Measurements from ENCODE around the gene SLC25A52. TPM values are rescaled to one million over a fixed set of nuclear protein-coding genes. Genes with fewer than 3 reads are reported as not detected.
A peak's percentile ranks its signal among the peaks of the same experiment; 100 is the strongest.
"Not testable (repeated sequence)": the region's sequence is repeated elsewhere in the genome, so short reads cannot be mapped to it uniquely, and the experiment has no call there.

Gene SLC25A52
- total RNA-seq, 2 donors from 2014 or later: 0.45 TPM; not detected in 1

DNA sequence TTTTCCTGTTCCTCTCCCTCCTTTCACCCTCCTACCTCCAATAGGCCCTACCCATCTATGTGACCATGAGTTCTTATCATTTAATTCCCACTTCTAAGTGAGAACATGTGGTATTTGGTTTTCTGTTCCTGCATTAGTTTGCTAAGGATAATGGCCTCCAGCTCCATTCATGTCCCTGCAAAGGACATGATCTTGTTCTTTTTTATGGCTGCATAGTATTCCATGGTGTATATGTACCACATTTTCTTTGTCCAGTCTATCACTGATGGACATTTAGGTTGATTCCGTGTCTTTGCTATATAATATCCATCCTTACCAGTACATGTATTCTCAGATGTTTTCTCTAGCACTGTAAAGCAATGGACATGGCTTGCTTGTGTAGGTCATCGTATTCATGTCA is 31.5 kb downstream of the SLC25A52 start:
- not testable (repeated sequence) for H3K4me1 Mint-ChIP-seq (ENCODE audit: low read depth in 2 of 2); DNase-seq (ENCODE audit: low spot score); H3K27ac Mint-ChIP-seq; H3K9me3 Mint-ChIP-seq; H3K4me3 Mint-ChIP-seq; ATAC-seq; H3K36me3 Mint-ChIP-seq
- peaks cover 23 to 50% of the 10 kb centered on the region in 2 donors for H3K27me3 Mint-ChIP-seq

DNA sequence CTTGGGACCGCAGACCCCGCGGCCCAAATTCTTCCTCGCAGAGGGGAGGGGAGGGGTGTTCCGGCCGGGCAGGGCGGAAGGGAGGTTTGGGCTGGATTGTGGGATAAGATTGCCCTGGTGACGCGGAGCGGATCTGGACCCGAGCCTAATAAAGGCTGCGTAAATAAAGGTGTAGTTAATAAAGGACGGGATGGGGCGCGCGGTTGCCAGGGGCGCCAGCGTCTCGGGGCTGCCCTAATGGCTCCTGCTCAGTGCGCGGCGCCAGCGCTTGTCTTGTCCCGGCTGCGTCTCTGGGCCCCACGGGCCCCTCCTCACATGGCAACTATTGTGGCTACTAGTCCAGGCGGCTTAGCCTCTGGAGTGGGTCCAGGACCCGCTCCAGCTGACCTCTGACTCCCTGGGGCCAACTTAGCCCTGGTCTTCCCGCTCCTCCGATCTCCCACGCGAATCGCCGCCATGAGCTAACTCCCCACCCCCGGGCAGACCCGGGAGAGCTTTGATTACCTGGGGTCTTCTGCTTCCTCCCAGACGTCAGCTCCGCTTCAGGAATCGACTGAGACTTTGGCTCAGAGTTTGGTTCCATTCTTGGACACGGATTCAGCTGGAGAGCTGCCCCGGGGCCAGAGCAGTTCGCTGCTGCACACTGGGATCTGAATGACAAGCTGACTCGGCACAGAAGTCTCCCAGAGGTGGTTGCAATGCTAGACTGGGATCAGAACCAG is 36.5 kb downstream of the SLC25A52 start:
- no peak for DNase-seq (ENCODE audit: low spot score)

DNA sequence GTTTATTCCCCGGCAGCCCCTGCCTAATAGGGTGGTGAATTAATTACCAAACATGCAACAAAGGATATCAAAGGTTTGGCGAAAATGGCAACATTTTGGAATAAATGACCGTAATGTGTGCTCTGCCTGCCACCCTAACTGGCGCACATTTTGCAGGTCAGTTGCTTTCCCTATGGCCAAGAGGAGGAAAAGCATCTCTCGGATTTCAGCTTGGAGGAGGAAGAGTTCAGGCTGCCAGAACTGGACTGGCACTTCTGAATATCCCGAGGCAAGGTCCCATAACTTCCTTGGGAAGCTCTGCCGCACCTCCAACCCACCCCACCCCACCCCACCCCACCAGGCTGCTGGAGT is 37.1 kb downstream of the SLC25A52 start:
- no peak overlapping the region for H3K4me3 Mint-ChIP-seq
- DNase-seq (ENCODE audit: low spot score) (no peak), ATAC-seq (no peak)
- no peaks in the 10 kb centered on the region for H3K4me1 Mint-ChIP-seq (ENCODE audit: low read depth in 2 of 2)
- H3K27me3 Mint-ChIP-seq: peaks cover 17 to 26% of the 10 kb centered on the region in 2 donors
- no peak overlapping the region for H3K27ac Mint-ChIP-seq
- peaks cover 6% of the 10 kb centered on the region for H3K9me3 Mint-ChIP-seq
- no peaks in the 10 kb centered on the region for H3K36me3 Mint-ChIP-seq

More for the DNA sequence above, 36.5 kb downstream of the SLC25A52 start:
- Mint-ChIP-seq H3K36me3 (no peaks in the 10 kb centered on the region), H3K9me3 (peaks cover 6% of the 10 kb centered on the region), H3K27me3 (peaks cover 17 to 26% of the 10 kb centered on the region in 2 donors), H3K4me3 (peak overlapping the region; percentile 65), H3K27ac (no peak overlapping the region), H3K4me1 (ENCODE audit: low read depth in 2 of 2) (no peaks in the 10 kb centered on the region)
- ATAC-seq: no peak

GRCh38 chr18:31722369-31722957 is 38.2 kb downstream of the SLC25A52 start:
- Mint-ChIP-seq H3K9me3 (peaks cover 6% of the 10 kb centered on the region), H3K27ac (no peak overlapping the region), H3K27me3 (peaks cover 9 to 23% of the 10 kb centered on the region in 2 donors), H3K4me3 (no peak overlapping the region), H3K36me3 (no peaks in the 10 kb centered on the region), H3K4me1 (ENCODE audit: low read depth in 2 of 2) (no peaks in the 10 kb centered on the region)
- DNase-seq (ENCODE audit: low spot score): peak; percentile 83
- peak; percentile 81 to 88 for ATAC-seq

GRCh38 chr18:31721601-31722000 is 39.1 kb downstream of the SLC25A52 start:
- H3K9me3 Mint-ChIP-seq: peaks cover 6% of the 10 kb centered on the region
- no peak overlapping the region for H3K27ac Mint-ChIP-seq
- no peak for ATAC-seq
- H3K27me3 Mint-ChIP-seq: peaks cover 5 to 19% of the 10 kb centered on the region in 2 donors
- H3K4me1 Mint-ChIP-seq (ENCODE audit: low read depth in 2 of 2): no peaks in the 10 kb centered on the region
- no peak overlapping the region for H3K4me3 Mint-ChIP-seq
- no peak for DNase-seq (ENCODE audit: low spot score)
- H3K36me3 Mint-ChIP-seq: no peaks in the 10 kb centered on the region

- H3K27me3 Mint-ChIP-seq: peaks cover 5 to 19% of the 10 kb centered on the region in 2 donors
- H3K9me3 Mint-ChIP-seq: peaks cover 6% of the 10 kb centered on the region
- DNase-seq (ENCODE audit: low spot score): no peak
- H3K4me1 Mint-ChIP-seq (ENCODE audit: low read depth in 2 of 2): no peaks in the 10 kb centered on the region
- no peaks in the 10 kb centered on the region for H3K36me3 Mint-ChIP-seq
- no peak overlapping the region for H3K27ac Mint-ChIP-seq
- no peak for ATAC-seq
- H3K4me3 Mint-ChIP-seq: no peak overlapping the region
These were observed 39.8 kb downstream of the SLC25A52 start for GRCh38 chr18:31720867-31721266.

GRCh38 chr18:31719363-31720006 is 41.2 kb downstream of the SLC25A52 start:
- no peaks in the 10 kb centered on the region for H3K36me3 Mint-ChIP-seq
- H3K4me1 Mint-ChIP-seq (ENCODE audit: low read depth in 2 of 2): no peaks in the 10 kb centered on the region
- H3K4me3 Mint-ChIP-seq: no peak overlapping the region
- H3K9me3 Mint-ChIP-seq: peaks cover 6% of the 10 kb centered on the region
- H3K27ac Mint-ChIP-seq: no peak overlapping the region
- DNase-seq (ENCODE audit: low spot score) (no peak), ATAC-seq (no peak)
- peaks cover 4 to 15% of the 10 kb centered on the region in 2 donors for H3K27me3 Mint-ChIP-seq

DNA sequence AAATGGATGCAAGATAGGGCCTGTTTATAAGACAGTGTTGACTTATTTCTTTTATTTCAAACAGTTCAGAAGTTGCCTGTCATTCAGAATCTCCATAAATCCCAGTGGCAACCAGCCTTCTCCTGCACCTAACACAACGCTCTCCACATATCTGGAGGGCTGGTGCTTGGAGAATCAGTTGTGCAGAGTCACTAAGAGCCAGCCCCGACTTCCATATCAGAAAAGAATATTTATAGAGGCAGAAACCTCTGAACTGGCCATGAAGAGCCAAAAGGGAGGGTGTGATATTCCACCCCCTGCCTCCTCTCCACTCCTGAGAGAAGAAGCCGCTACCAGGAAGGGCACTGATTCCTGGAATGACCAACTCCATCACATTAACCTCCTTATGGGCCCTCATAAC is 42.3 kb downstream of the SLC25A52 start:
- no peak for DNase-seq (ENCODE audit: low spot score)
- Mint-ChIP-seq H3K36me3 (no peaks in the 10 kb centered on the region), H3K27ac (no peak overlapping the region), H3K4me1 (ENCODE audit: low read depth in 2 of 2) (no peaks in the 10 kb centered on the region), H3K9me3 (peaks cover 6% of the 10 kb centered on the region), H3K27me3 (peaks cover 0 to 6% of the 10 kb centered on the region in 2 donors), H3K4me3 (no peak overlapping the region)
- no peak for ATAC-seq

DNA sequence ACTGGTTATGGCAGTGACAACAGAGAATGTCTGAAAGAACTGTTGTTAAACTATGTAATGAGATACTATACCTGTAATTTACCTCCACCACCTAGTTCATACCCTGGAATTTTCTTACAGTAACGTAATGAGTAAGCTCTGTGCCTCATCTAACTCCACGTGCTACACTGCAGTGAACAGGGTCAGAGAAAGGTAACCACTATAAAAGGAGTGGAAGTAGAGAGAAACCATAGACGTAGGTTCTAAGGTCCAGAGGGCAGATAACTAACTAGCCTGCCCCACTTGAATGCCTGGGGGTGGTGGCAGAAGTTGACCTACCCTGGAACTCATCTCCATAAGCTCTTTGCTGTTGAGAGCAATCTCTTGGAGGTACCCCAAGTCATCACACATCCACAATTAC is 44.3 kb downstream of the SLC25A52 start:
- Mint-ChIP-seq H3K36me3 (no peaks in the 10 kb centered on the region), H3K4me3 (no peak overlapping the region), H3K9me3 (peaks cover 6% of the 10 kb centered on the region), H3K27ac (no peak overlapping the region), H3K4me1 (ENCODE audit: low read depth in 2 of 2) (no peaks in the 10 kb centered on the region), H3K27me3 (no peaks in the 10 kb centered on the region)
- DNase-seq (ENCODE audit: low spot score): no peak
- no peak for ATAC-seq

DNA sequence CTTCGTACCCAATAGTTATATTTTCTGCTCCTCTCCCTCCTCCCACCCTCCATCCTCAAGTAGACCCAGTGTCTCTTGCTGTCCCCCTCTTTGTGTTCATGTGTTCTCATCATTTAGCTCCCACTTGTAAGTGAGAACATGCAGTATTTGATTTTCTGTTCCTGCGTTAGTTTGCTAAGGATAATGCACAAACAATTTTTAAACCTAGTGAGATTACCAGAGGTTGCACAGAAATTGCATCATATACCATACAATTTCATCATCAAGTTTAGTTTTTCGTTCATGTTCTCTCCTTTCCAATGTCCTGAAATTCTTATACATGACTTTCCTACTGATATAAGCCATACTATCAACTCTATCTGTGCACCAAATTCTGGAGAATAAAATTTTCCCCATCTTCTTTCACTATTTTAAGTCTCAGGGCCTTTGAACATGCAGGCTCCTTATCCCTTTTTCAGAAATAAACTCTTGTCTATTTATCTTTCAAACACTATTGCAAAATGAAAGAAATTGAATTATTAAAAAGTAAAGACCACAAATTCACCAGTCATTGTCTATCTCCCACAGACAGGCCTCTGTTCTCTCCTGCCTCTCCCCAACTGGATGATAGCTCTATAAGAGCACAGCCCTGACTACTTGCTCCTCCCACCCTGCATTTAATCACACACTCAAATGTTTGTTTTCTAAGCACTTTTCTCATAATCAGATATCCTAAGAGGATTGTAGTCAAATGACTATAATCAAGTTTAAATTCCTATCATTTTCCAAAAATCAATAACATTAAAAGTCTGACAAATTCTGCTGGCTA is 49.1 kb downstream of the SLC25A52 start:
- Mint-ChIP-seq H3K4me3 (no peak overlapping the region), H3K9me3 (no peaks in the 10 kb centered on the region), H3K27me3 (no peaks in the 10 kb centered on the region), H3K4me1 (ENCODE audit: low read depth in 2 of 2) (no peaks in the 10 kb centered on the region), H3K36me3 (no peaks in the 10 kb centered on the region), H3K27ac (no peak overlapping the region)
- ATAC-seq (no peak), DNase-seq (ENCODE audit: low spot score) (no peak)

DNA sequence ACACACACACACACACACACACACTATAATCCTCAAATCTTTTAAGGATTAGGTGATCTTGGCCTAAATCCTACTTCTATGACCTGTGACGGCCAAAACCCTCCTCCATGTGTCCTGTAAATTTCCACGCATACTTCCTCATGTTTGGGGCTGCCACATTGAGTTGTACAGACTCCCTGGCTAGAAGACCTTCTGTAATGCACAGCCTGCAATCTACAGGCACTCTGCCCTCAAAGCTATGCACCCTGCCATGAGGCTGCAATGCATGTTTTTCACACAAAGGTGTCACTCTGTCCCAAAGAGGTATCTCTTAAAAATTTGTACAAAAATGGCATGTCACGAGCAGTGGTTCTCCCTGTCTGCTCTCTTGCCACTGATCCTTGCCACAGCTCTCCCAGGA is 49.9 kb downstream of the SLC25A52 start:
- ATAC-seq (no peak), DNase-seq (ENCODE audit: low spot score) (no peak)
- no peaks in the 10 kb centered on the region for H3K36me3 Mint-ChIP-seq
- H3K9me3 Mint-ChIP-seq: no peaks in the 10 kb centered on the region
- no peak overlapping the region for H3K4me3 Mint-ChIP-seq
- H3K27me3 Mint-ChIP-seq: no peaks in the 10 kb centered on the region
- no peaks in the 10 kb centered on the region for H3K4me1 Mint-ChIP-seq (ENCODE audit: low read depth in 2 of 2)
- no peak overlapping the region for H3K27ac Mint-ChIP-seq
